SK-N-SH treated with all-trans-retinoic acid at 6 μM for 48 hours (cell line): ENCODE results near the gene TMA7.

Experiments
- ATAC-seq: fragments of 200-7000 bp; cut with Tn5 transposase; 3 replicates; pipeline ENCODE4 v1.9.1; 2020; ENCODE audit warnings: mild to moderate bottlenecking, moderate library complexity
- ARNTL ChIP-seq: fragments of 450-650 bp; formaldehyde crosslinking; IDR thresholded peaks from 2 replicates; pipeline ENCODE4 v1.5.0; 2020; ENCODE audit warnings: low read depth, mild to moderate bottlenecking, moderate library complexity, borderline replicate concordance
- BACH2 ChIP-seq: fragments of 250-450 bp; sonication (Bioruptor Pico); IDR thresholded peaks from 2 replicates; pipeline ENCODE4 v1.9.0; 2021; ENCODE audit warnings: mild to moderate bottlenecking, borderline replicate concordance
- CSDC2 ChIP-seq: fragments of 250-450 bp; sonication (Bioruptor Pico); IDR thresholded peaks from 2 replicates; pipeline ENCODE4 v1.5.0; 2020; ENCODE audit warnings: mild to moderate bottlenecking, moderate library complexity
- CSRNP3 ChIP-seq: fragments of 250-450 bp; sonication (Bioruptor Pico); IDR thresholded peaks from 2 replicates; pipeline ENCODE4 v1.5.1; 2021; ENCODE audit warnings: mild to moderate bottlenecking, moderate library complexity
- ESRRG ChIP-seq: fragments of 250-450 bp; sonication (Bioruptor Pico); IDR thresholded peaks from 2 replicates; pipeline ENCODE4 v1.6.1; 2021; ENCODE audit warnings: mild to moderate bottlenecking
- GLIS3 ChIP-seq: fragments of 250-450 bp; sonication (Bioruptor Pico); IDR thresholded peaks from 2 replicates; pipeline ENCODE4 v1.5.0; 2020; ENCODE audit warnings: mild to moderate bottlenecking, moderate library complexity
- ISL1 ChIP-seq: fragments of 250-450 bp; sonication (Bioruptor Pico); IDR thresholded peaks from 2 replicates; pipeline ENCODE4 v2.1.2; 2022; ENCODE audit warnings: mild to moderate bottlenecking, moderate library complexity
- OSR1 ChIP-seq: fragments of 250-450 bp; sonication (Bioruptor Pico); IDR thresholded peaks from 2 replicates; pipeline ENCODE4 v1.8.0; 2022; ENCODE audit warnings: moderate library complexity, mild to moderate bottlenecking, inconsistent platforms
- PPARA ChIP-seq: fragments of 250-450 bp; sonication (Bioruptor Pico); IDR thresholded peaks from 2 replicates; pipeline ENCODE4 v1.5.0; 2020; ENCODE audit warnings: mild to moderate bottlenecking, borderline replicate concordance
- RARB ChIP-seq: fragments of 250-450 bp; sonication (Bioruptor Pico); IDR thresholded peaks from 2 replicates; pipeline ENCODE4 v1.8.0; 2021; ENCODE audit warnings: mild to moderate bottlenecking, moderate library complexity
- SNAI2 ChIP-seq: fragments of 250-450 bp; sonication (Bioruptor Pico); IDR thresholded peaks from 2 replicates; pipeline ENCODE4 v1.5.0; 2020; ENCODE audit warnings: mild to moderate bottlenecking, moderate library complexity
- TCF4 ChIP-seq: fragments of 250-450 bp; sonication (Bioruptor Pico); IDR thresholded peaks from 2 replicates; pipeline ENCODE4 v1.8.0; 2021; ENCODE audit warnings: mild to moderate bottlenecking, moderate library complexity, borderline replicate concordance
- TOX ChIP-seq: fragments of 250-450 bp; sonication (Bioruptor Pico); IDR thresholded peaks from 2 replicates; pipeline ENCODE4 v1.8.0; 2021; ENCODE audit warnings: mild to moderate bottlenecking, moderate library complexity, borderline replicate concordance
- TSHZ2 ChIP-seq: fragments of 250-450 bp; sonication (Bioruptor Pico); IDR thresholded peaks from 2 replicates; pipeline ENCODE4 v1.5.0; 2020; ENCODE audit warnings: mild to moderate bottlenecking, moderate library complexity
- ZC3H10 ChIP-seq: fragments of 250-450 bp; sonication (Bioruptor Pico); IDR thresholded peaks from 2 replicates; pipeline ENCODE4 v1.5.1; 2021; ENCODE audit warnings: mild to moderate bottlenecking, moderate library complexity
- ZFP30 ChIP-seq: fragments of 450-650 bp; formaldehyde crosslinking; IDR thresholded peaks from 2 replicates; pipeline ENCODE4 v1.5.0; 2022; ENCODE audit warnings: mild to moderate bottlenecking, moderate library complexity
- ZNF565 ChIP-seq: fragments of 450-650 bp; formaldehyde crosslinking; conservative IDR thresholded peaks from 2 replicates; pipeline ENCODE4 v1.5.0; 2020; ENCODE audit warnings: low read depth, mild to moderate bottlenecking, moderate library complexity
- ZNF70 ChIP-seq: fragments of 450-650 bp; formaldehyde crosslinking; IDR thresholded peaks from 2 replicates; pipeline ENCODE4 v1.5.0; 2020; ENCODE audit warnings: mild to moderate bottlenecking, moderate library complexity
- ZNF8 ChIP-seq: fragments of 450-650 bp; formaldehyde crosslinking; IDR thresholded peaks from 2 replicates; pipeline ENCODE4 v1.5.0; 2020; ENCODE audit warnings: mild to moderate bottlenecking, moderate library complexity
- TF ChIP-seq, protein P1 (sequence below): fragments of 250-450 bp; sonication (Bioruptor Pico); IDR thresholded peaks from 2 replicates; pipeline ENCODE4 v1.8.0; 2020; ENCODE audit warnings: mild to moderate bottlenecking, moderate library complexity, borderline replicate concordance
- TF ChIP-seq, protein P2 (sequence below): fragments of 250-450 bp; sonication (Bioruptor Pico); IDR thresholded peaks from 2 replicates; pipeline ENCODE4 v1.5.1; 2020; ENCODE audit warnings: low read depth, mild to moderate bottlenecking, moderate library complexity

The TMA7 gene

GRCh38 chr3:48419149-48419548 is 20.9 kb upstream of the TMA7 start:
- ATAC-seq: no peak
- no peak for TF ChIP-seq TOX (CRISPR knock-in tag)
- TF ChIP-seq OSR1 (CRISPR knock-in tag): no peak
- TF ChIP-seq RARB: no peak
- TF ChIP-seq TCF4 (CRISPR knock-in tag): no peak
- no peak for TF ChIP-seq SNAI2

DNA sequence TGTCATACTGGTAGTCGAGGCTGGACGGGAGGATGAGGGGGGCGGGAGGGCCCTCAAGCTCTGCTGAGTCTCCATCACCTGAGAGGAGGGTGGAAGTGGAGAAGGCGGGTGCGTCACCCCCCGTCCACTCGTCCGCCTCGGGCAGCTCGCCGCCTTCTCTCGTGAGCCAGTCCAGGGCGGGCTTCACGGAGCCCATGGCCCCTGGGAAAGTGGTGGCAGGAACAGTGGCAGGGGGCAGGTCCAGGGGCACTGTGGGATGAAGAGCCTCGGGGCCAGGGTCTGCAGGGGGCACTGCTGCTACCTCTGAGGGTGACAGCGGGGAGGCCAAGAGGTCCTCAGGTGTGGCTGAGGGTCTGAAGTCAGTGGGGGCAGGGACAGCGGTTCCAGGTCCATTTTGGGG is 20.5 kb upstream of the TMA7 start:
- no peak for TF ChIP-seq CSDC2 (CRISPR knock-in tag)
- no peak for TF ChIP-seq ISL1 (CRISPR knock-in tag)
- no peak for TF ChIP-seq ESRRG (CRISPR knock-in tag)
- TF ChIP-seq SNAI2: no peak
- TF ChIP-seq ZNF565 (CRISPR knock-in tag): no peak
- no peak for TF ChIP-seq CSRNP3 (CRISPR knock-in tag)
- no peak for TF ChIP-seq OSR1 (CRISPR knock-in tag)
- TF ChIP-seq TSHZ2 (CRISPR knock-in tag): no peak
- no peak for TF ChIP-seq ARNTL
- TF ChIP-seq, protein P1, sequence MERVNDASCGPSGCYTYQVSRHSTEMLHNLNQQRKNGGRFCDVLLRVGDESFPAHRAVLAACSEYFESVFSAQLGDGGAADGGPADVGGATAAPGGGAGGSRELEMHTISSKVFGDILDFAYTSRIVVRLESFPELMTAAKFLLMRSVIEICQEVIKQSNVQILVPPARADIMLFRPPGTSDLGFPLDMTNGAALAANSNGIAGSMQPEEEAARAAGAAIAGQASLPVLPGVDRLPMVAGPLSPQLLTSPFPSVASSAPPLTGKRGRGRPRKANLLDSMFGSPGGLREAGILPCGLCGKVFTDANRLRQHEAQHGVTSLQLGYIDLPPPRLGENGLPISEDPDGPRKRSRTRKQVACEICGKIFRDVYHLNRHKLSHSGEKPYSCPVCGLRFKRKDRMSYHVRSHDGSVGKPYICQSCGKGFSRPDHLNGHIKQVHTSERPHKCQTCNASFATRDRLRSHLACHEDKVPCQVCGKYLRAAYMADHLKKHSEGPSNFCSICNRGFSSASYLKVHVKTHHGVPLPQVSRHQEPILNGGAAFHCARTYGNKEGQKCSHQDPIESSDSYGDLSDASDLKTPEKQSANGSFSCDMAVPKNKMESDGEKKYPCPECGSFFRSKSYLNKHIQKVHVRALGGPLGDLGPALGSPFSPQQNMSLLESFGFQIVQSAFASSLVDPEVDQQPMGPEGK (CRISPR knock-in tag): no peak
- TF ChIP-seq BACH2 (CRISPR knock-in tag): no peak
- TF ChIP-seq TCF4 (CRISPR knock-in tag): no peak
- no peak for TF ChIP-seq GLIS3 (CRISPR knock-in tag)
- no peak for TF ChIP-seq ZNF8
- TF ChIP-seq RARB: no peak
- TF ChIP-seq ZNF70: no peak
- TF ChIP-seq ZC3H10 (CRISPR knock-in tag): no peak
- ATAC-seq: no peak

DNA sequence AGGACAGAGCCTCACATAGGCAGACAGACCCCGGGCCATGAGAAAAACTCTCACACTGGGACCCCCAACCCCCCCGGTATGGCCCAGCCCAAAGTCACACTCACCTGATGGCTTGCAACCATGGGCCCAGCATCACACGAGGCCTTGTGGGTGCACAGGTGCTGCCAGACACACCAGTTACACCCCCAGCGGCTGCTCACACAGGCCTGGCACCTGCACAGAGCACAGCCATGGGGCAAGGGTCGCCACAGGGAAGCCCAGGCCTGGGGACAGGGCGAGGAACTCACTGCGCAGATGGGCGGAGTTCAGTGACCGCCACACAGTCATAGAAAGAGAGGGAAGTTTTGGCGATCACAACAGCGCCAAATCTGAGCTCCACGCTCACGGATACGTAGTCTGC is 19.5 kb upstream of the TMA7 start:
- no peak for TF ChIP-seq ESRRG (CRISPR knock-in tag)
- TF ChIP-seq, all 23 proteins: peak for 0
- no peak for ATAC-seq

GRCh38 chr3:48422272-48422671 is 17.8 kb upstream of the TMA7 start:
- TF ChIP-seq ZNF8: no peak
- no peak for TF ChIP-seq ZC3H10 (CRISPR knock-in tag)
- no peak for TF ChIP-seq TSHZ2 (CRISPR knock-in tag)
- no peak for TF ChIP-seq CSDC2 (CRISPR knock-in tag)
- TF ChIP-seq TOX (CRISPR knock-in tag): no peak
- TF ChIP-seq GLIS3 (CRISPR knock-in tag): no peak
- TF ChIP-seq, protein P2, sequence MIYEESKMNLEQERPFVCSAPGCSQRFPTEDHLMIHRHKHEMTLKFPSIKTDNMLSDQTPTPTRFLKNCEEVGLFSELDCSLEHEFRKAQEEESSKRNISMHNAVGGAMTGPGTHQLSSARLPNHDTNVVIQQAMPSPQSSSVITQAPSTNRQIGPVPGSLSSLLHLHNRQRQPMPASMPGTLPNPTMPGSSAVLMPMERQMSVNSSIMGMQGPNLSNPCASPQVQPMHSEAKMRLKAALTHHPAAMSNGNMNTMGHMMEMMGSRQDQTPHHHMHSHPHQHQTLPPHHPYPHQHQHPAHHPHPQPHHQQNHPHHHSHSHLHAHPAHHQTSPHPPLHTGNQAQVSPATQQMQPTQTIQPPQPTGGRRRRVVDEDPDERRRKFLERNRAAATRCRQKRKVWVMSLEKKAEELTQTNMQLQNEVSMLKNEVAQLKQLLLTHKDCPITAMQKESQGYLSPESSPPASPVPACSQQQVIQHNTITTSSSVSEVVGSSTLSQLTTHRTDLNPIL: no peak
- no peak for TF ChIP-seq ZNF565 (CRISPR knock-in tag)
- TF ChIP-seq ZFP30: no peak
- TF ChIP-seq ARNTL: no peak
- no peak for TF ChIP-seq PPARA (CRISPR knock-in tag)
- no peak for TF ChIP-seq ISL1 (CRISPR knock-in tag)
- TF ChIP-seq SNAI2: no peak
- no peak for TF ChIP-seq OSR1 (CRISPR knock-in tag)
- TF ChIP-seq, protein P1 (CRISPR knock-in tag): no peak
- no peak for ATAC-seq
